ENCODE data around the gene SLC25A1. TPM values are rescaled to one million over a fixed set of nuclear protein-coding genes. Genes with fewer than 3 reads are reported as not detected.

Gene SLC25A1
- total and polyA plus RNA-seq, 10 of the 15 experiments (the other 5 are each of a cell fraction or from before 2014, with no cell fraction given): 2.3 to 79.0 (median 30.3) TPM

DNA sequence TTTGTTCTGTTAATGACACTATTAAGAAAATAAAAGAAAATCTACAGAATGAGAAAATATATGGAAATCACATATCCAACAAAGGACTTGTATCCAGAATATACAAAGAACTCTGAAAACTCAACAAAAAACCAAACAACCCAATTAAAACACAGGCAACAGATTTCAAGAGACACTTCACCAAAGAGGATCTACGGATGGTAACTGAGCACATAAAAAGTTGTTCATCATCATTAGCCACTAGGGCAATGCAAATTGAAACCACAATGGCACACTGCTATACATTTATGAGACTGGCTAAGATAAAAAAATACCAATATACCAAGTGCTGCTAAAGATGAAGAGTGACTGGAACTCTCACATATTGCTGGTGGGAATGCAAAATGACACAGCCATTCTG lies 34.5 kb upstream of the SLC25A1 start (continued):
- no peak for TF ChIP-seq TAF1 (IDR thresholded peaks at IDR 0.05; ENCODE audit: borderline replicate concordance, low read depth, low read length)

DNA sequence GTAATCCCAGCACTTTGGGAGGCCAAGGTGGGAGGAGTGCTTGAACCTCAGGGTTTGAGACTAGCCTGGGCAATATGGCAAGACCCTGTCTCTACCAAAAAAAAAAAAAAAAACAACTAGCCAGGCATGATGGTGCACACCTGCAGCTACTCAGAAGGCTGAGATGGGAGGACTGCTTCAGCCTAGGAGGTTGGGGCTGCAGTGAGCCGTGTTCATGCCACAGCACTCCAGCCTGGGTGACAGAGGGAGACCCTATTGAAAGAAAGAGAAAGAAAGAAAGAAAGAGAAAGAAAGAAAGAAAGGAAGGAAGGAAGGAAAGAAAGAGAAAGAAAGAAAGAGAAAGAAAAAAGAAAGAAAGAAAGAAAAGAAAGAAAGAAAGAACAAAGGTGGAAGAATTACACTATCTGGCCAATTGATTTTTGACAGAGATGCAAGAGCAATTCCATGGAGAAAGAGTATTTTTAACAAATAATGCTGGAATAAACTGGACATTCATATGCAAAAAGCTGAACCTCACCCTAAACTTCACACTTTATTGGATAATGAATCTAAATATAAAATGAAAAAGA lies 33.9 kb upstream of the SLC25A1 start:
- H3K4me2 ChIP-seq (ENCODE audit: control insufficient read depth, insufficient read depth): no peak overlapping the region
- in situ Hi-C loops (cut with MboI): no loop called here
- CTCF ChIA-PET: interaction anchor here (0.6 to 0.7 kb wide), 2 partner anchors 26 to 474 kb away, joined by 3 to 4 read pairs; no protein-coding TSS in a partner anchor
- DNase-seq (ENCODE audit: low read depth, low spot score) (no peak), FAIRE-seq (no peak), ATAC-seq (no peak)
- intact Hi-C loops (cut with micrococcal nuclease; ENCODE audit: unreplicated experiment): loop anchor here (10.0 kb wide), 1 partner anchor 52 kb away; no protein-coding TSS in a partner anchor
- POLR2A ChIA-PET: no interaction called here
- H4K20me1 ChIP-seq (ENCODE audit: control insufficient read depth, insufficient read depth): no peaks in the 10 kb centered on the region
- SMC1A ChIA-PET (ENCODE audit: uncharacterized antibody, unreplicated experiment): no interaction called here
- H3K9me3 ChIP-seq (replicated peaks; ENCODE audit: control insufficient read depth, insufficient read depth, low read length): no peaks in the 10 kb centered on the region
- no peak overlapping the region for H3K4me3 ChIP-seq
- H2AFZ ChIP-seq (ENCODE audit: control insufficient read depth, low read depth, low read length): no peak overlapping the region
- H3K4me1 ChIP-seq (ENCODE audit: control insufficient read depth, insufficient read depth, low read length): no peaks in the 10 kb centered on the region
- no TSS peak for BruUV-seq (replicated peaks)
- TF ChIP-seq KDM1A (IDR thresholded peaks at IDR 0.05; ENCODE audit: borderline replicate concordance): no peak
- TF ChIP-seq CREB1 (IDR thresholded peaks at IDR 0.05; ENCODE audit: low read depth): no peak
- no peak for TF ChIP-seq RELA (IDR thresholded peaks at IDR 0.05; ENCODE audit: borderline replicate concordance, partially characterized antibody)
- TF ChIP-seq, protein P1, sequence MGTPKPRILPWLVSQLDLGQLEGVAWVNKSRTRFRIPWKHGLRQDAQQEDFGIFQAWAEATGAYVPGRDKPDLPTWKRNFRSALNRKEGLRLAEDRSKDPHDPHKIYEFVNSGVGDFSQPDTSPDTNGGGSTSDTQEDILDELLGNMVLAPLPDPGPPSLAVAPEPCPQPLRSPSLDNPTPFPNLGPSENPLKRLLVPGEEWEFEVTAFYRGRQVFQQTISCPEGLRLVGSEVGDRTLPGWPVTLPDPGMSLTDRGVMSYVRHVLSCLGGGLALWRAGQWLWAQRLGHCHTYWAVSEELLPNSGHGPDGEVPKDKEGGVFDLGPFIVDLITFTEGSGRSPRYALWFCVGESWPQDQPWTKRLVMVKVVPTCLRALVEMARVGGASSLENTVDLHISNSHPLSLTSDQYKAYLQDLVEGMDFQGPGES (IDR thresholded peaks at IDR 0.05): no peak
- TF ChIP-seq NR2C2 (IDR thresholded peaks at IDR 0.05; ENCODE audit: borderline replicate concordance, control insufficient read depth, insufficient read length, low read depth): no peak
- TF ChIP-seq SUZ12 (IDR thresholded peaks at IDR 0.05; ENCODE audit: unreplicated experiment): no peak
- no peak overlapping the region for H3K9ac ChIP-seq (ENCODE audit: control insufficient read depth, insufficient read depth, low read length)
- no peaks in the 10 kb centered on the region for H3K79me2 ChIP-seq (ENCODE audit: control insufficient read depth, insufficient read depth, low read length)
- WGBS (ENCODE audit: insufficient coverage, insufficient replicate concordance, low lambda C conversion rate, missing lambda C conversion rate): 36% methylated on average over 1 of the region's 1 CpG
- H3K36me3 ChIP-seq (ENCODE audit: control insufficient read depth in 2 of 2, insufficient read depth in 2 of 2, low read length in 1 of 2): no peaks in the 10 kb centered on the region
- RAD21 ChIA-PET (ENCODE audit: unreplicated experiment): no interaction called here
- H3K27me3 ChIP-seq (replicated peaks in 1 of 2; ENCODE audit: control insufficient read depth in 2 of 2, insufficient read depth in 2 of 2, low read length in 1 of 2): peaks cover 0 to 7% of the 10 kb centered on the region in 2 experiments; a peak in 2 of 4 replicates
- no peak overlapping the region for H3K27ac ChIP-seq (ENCODE audit: control insufficient read depth, insufficient read depth)

Measured in GM12878 (cell line).